ENCODE results near the gene PCSK2. TPM values are rescaled to one million over a fixed set of nuclear protein-coding genes. Genes with fewer than 3 reads are reported as not detected.

The PCSK2 gene
- total RNA-seq, 1 donor = not detected

DNA sequence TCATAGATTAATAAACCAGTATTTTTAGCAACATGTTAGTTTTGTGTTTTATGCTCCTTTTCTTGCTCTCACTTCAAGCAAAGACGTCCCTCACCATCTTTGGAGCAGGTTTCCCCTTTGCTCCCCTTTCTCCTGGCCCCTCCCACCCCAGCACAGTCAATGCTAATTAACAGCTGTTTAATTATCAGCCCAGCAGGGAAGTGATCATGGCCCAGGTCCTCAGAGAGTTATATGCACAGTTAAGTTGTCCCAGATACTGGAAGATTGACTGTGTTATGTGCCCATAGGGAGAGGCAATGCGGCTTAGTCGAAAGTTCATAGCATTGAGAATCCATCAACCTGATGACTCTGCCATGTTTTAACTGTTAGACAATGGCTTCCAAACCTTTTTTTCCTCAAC is 123.5 kb downstream of the PCSK2 start:
- H4K20me1 ChIP-seq (ENCODE audit: insufficient read depth, low read length) = no peaks in the 10 kb centered on the region
- H3K27ac ChIP-seq (ENCODE audit: low read depth, low read length) = no peak overlapping the region
- TF ChIP-seq, protein P1, sequence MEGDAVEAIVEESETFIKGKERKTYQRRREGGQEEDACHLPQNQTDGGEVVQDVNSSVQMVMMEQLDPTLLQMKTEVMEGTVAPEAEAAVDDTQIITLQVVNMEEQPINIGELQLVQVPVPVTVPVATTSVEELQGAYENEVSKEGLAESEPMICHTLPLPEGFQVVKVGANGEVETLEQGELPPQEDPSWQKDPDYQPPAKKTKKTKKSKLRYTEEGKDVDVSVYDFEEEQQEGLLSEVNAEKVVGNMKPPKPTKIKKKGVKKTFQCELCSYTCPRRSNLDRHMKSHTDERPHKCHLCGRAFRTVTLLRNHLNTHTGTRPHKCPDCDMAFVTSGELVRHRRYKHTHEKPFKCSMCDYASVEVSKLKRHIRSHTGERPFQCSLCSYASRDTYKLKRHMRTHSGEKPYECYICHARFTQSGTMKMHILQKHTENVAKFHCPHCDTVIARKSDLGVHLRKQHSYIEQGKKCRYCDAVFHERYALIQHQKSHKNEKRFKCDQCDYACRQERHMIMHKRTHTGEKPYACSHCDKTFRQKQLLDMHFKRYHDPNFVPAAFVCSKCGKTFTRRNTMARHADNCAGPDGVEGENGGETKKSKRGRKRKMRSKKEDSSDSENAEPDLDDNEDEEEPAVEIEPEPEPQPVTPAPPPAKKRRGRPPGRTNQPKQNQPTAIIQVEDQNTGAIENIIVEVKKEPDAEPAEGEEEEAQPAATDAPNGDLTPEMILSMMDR (IDR thresholded peaks at IDR 0.05; ENCODE audit: extremely low read depth, low read depth, low read length) = no peak
- H3K36me3 ChIP-seq (ENCODE audit: insufficient read depth, low read length) = no peaks in the 10 kb centered on the region
- H2AFZ ChIP-seq (ENCODE audit: low read length) = no peak overlapping the region
- H3K4me2 ChIP-seq (ENCODE audit: insufficient read depth, low read length) = no peak overlapping the region
- no peaks in the 10 kb centered on the region for H3K4me1 ChIP-seq (ENCODE audit: insufficient read depth, low read length)
- H3K79me2 ChIP-seq (ENCODE audit: insufficient read depth, low read length) = no peaks in the 10 kb centered on the region
- no peak for DNase-seq (ENCODE audit: insufficient read length, low spot score, missing footprints)
- no peaks in the 10 kb centered on the region for H3K9me3 ChIP-seq (ENCODE audit: low read depth, low read length)
- H3K27me3 ChIP-seq (ENCODE audit: insufficient read depth, low read length) = no peaks in the 10 kb centered on the region
- no peak overlapping the region for H3K4me3 ChIP-seq (ENCODE audit: insufficient read depth, low read length)

DNA sequence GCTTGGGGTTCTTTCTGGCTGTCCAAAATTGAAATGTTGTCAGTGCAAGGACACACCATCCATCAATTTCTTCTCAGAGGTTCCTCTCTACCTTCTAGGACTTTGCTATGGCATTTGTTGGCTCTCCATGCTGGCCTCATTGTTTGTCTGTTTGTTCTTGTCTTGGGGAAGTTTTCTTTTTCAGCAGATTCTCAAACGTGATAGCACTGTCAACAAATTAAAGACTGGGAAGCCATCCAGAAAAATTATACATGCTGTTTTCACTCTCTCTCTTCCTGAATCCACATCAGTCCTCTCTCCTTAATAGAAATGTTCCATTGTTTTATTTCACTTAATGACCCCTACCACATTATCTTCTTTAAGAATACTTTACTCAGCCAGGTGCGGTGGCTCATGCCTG is 130.4 kb downstream of the PCSK2 start:
- Histone ChIP-seq H3K79me2 (ENCODE audit: insufficient read depth, low read length) (no peaks in the 10 kb centered on the region), H3K36me3 (ENCODE audit: insufficient read depth, low read length) (no peaks in the 10 kb centered on the region), H3K4me2 (ENCODE audit: insufficient read depth, low read length) (no peak overlapping the region), H2AFZ (ENCODE audit: low read length) (no peak overlapping the region), H3K4me1 (ENCODE audit: insufficient read depth, low read length) (no peaks in the 10 kb centered on the region), H3K27ac (ENCODE audit: low read depth, low read length) (no peak overlapping the region), H3K9me3 (ENCODE audit: low read depth, low read length) (no peaks in the 10 kb centered on the region), H4K20me1 (ENCODE audit: insufficient read depth, low read length) (no peaks in the 10 kb centered on the region), H3K27me3 (ENCODE audit: insufficient read depth, low read length) (no peaks in the 10 kb centered on the region), H3K4me3 (ENCODE audit: insufficient read depth, low read length) (no peak overlapping the region)
- no peak for DNase-seq (ENCODE audit: insufficient read length, low spot score, missing footprints)
- TF ChIP-seq, protein P1 (IDR thresholded peaks at IDR 0.05; ENCODE audit: extremely low read depth, low read depth, low read length) = no peak

DNA sequence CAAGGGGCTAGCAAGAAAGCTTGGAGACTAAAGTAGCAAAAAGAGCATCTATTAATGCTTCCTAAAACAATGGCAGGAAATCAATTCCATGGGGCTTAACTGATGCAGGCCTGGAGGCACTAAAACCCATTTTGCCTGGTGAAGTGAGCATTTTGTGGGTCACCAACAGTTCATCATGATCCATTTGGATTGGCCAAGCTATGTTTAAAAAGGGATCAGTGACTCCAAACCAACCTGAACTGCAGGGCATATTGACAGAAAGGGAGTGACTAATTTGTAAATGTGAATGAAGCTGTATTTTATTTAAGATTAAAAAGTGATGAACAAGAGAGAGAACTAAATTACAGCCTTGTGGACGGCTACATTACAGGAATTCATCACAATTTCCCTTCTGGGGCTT is 132.0 kb downstream of the PCSK2 start:
- DNase-seq (ENCODE audit: insufficient read length, low spot score, missing footprints) = no peak
- Histone ChIP-seq H3K9me3 (ENCODE audit: low read depth, low read length) (no peaks in the 10 kb centered on the region), H3K27me3 (ENCODE audit: insufficient read depth, low read length) (no peaks in the 10 kb centered on the region), H3K36me3 (ENCODE audit: insufficient read depth, low read length) (no peaks in the 10 kb centered on the region), H4K20me1 (ENCODE audit: insufficient read depth, low read length) (no peaks in the 10 kb centered on the region), H3K4me1 (ENCODE audit: insufficient read depth, low read length) (no peaks in the 10 kb centered on the region), H3K4me2 (ENCODE audit: insufficient read depth, low read length) (no peak overlapping the region), H2AFZ (ENCODE audit: low read length) (no peak overlapping the region), H3K79me2 (ENCODE audit: insufficient read depth, low read length) (no peaks in the 10 kb centered on the region), H3K4me3 (ENCODE audit: insufficient read depth, low read length) (no peak overlapping the region), H3K27ac (ENCODE audit: low read depth, low read length) (no peak overlapping the region)
- TF ChIP-seq, protein P1 (IDR thresholded peaks at IDR 0.05; ENCODE audit: extremely low read depth, low read depth, low read length) = no peak

DNA sequence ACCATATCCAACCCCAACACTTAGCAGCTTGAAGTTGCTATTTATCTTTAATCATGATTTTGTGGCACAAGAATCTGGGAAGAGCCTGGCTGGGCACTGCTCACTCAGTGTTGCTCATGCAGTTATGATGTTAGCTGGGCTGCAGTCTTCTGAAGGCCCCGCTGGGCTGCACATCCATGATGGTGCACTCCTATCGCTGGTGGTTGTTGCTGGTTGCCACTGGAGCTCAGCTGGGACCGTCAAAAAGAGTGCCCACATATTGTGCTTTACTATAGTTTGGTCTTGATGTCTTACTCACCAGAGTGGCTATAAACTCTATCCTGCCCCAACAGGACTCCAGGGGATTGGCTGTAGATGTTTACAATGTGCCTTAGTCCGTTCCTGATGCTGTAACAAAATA is 137.8 kb downstream of the PCSK2 start:
- Histone ChIP-seq H2AFZ (ENCODE audit: low read length) (no peak overlapping the region), H3K9me3 (ENCODE audit: low read depth, low read length) (no peaks in the 10 kb centered on the region), H4K20me1 (ENCODE audit: insufficient read depth, low read length) (no peaks in the 10 kb centered on the region), H3K4me2 (ENCODE audit: insufficient read depth, low read length) (no peak overlapping the region), H3K4me1 (ENCODE audit: insufficient read depth, low read length) (no peaks in the 10 kb centered on the region), H3K27me3 (ENCODE audit: insufficient read depth, low read length) (no peaks in the 10 kb centered on the region), H3K4me3 (ENCODE audit: insufficient read depth, low read length) (no peak overlapping the region), H3K36me3 (ENCODE audit: insufficient read depth, low read length) (no peaks in the 10 kb centered on the region), H3K79me2 (ENCODE audit: insufficient read depth, low read length) (no peaks in the 10 kb centered on the region), H3K27ac (ENCODE audit: low read depth, low read length) (no peak overlapping the region)
- TF ChIP-seq, protein P1 (IDR thresholded peaks at IDR 0.05; ENCODE audit: extremely low read depth, low read depth, low read length) = no peak
- DNase-seq (ENCODE audit: insufficient read length, low spot score, missing footprints) = no peak

Measured in osteoblast (primary cell).